WTC11 (cell line): ENCODE measurements around the gene CHST3. TPM values are rescaled to one million over a fixed set of nuclear protein-coding genes. Genes with fewer than 3 reads are reported as not detected.

Experiments
- ATAC-seq: fragments of 200-7000 bp; cut with Tn5 transposase; 2 replicates; pipeline ENCODE4 v1.10.0; 2021; ENCODE audit warnings: mild to moderate bottlenecking, moderate library complexity
- CTCF ChIA-PET: fragments of 300-600 bp; sonication (Branson Sonifier 250); formaldehyde crosslinking; loops from one replicate; lab custom pipeline; 2021; ENCODE audit warnings: antibody characterized with exemption; lab: Charles Lee
- POLR2A ChIA-PET: fragments of 350-600 bp; sonication (Branson Sonifier 250); formaldehyde crosslinking; loops from one replicate; lab custom pipeline; 2021; ENCODE audit warnings: antibody characterized with exemption; lab: Charles Lee
- DNase-seq: peaks from one replicate; pipeline ENCODE4 v3.0.0; 2021; ENCODE audit warnings: low spot score
- H3K27ac Mint-ChIP-seq: 2 replicates; pipeline ENCODE4 v1.8.0; 2021; ENCODE audit warnings: mixed read lengths
- H3K27me3 Mint-ChIP-seq: 2 replicates; pipeline ENCODE4 v1.8.0; 2021; ENCODE audit warnings: low read depth, mild to moderate bottlenecking, moderate library complexity, mixed read lengths
- H3K36me3 Mint-ChIP-seq: 2 replicates; pipeline ENCODE4 v1.8.0; 2021; ENCODE audit warnings: mixed read lengths
- H3K4me1 Mint-ChIP-seq: 2 replicates; pipeline ENCODE4 v1.8.0; 2022; ENCODE audit warnings: mixed read lengths
- H3K4me3 Mint-ChIP-seq: 2 replicates; pipeline ENCODE4 v1.8.0; 2021; ENCODE audit warnings: mild to moderate bottlenecking, moderate library complexity, mixed read lengths
- H3K9me3 Mint-ChIP-seq: 2 replicates; pipeline ENCODE4 v1.8.0; 2021; ENCODE audit warnings: mixed read lengths
- AR ChIP-seq: fragments of 250-450 bp; sonication (Bioruptor Pico); IDR thresholded peaks from 2 replicates; pipeline ENCODE4 v1.9.0; 2021; ENCODE audit warnings: mild to moderate bottlenecking
- ARID4B ChIP-seq: sonication (generic); formaldehyde crosslinking; IDR thresholded peaks from 2 replicates; pipeline ENCODE4 v1.8.0; 2023; ENCODE audit warnings: missing genetic modification reagents, mild to moderate bottlenecking, borderline replicate concordance
- ATF1 ChIP-seq: sonication (generic); formaldehyde crosslinking; IDR thresholded peaks from 2 replicates; pipeline ENCODE4 v1.8.1; 2023; ENCODE audit warnings: mild to moderate bottlenecking, moderate library complexity, missing genetic modification reagents
- ATF2 ChIP-seq: sonication (generic); formaldehyde crosslinking; IDR thresholded peaks from 2 replicates; pipeline ENCODE4 v1.8.1; 2022; ENCODE audit warnings: low read depth, missing genetic modification reagents, borderline replicate concordance
- ATF3 ChIP-seq: sonication (generic); formaldehyde crosslinking; conservative IDR thresholded peaks from 2 replicates; pipeline ENCODE4 v1.8.1; 2022; ENCODE audit warnings: mild to moderate bottlenecking, missing genetic modification reagents
- CBFB ChIP-seq: sonication (generic); formaldehyde crosslinking; IDR thresholded peaks from 2 replicates; pipeline ENCODE4 v1.8.1; 2022; ENCODE audit warnings: mild to moderate bottlenecking, low read depth, missing genetic modification reagents
- HMGA2 ChIP-seq: fragments of 250-450 bp; sonication (Bioruptor Pico); IDR thresholded peaks from 2 replicates; pipeline ENCODE4 v1.4.0; 2021; ENCODE audit warnings: mild to moderate bottlenecking, moderate library complexity
- JAZF1 ChIP-seq: fragments of 250-450 bp; sonication (Bioruptor Pico); IDR thresholded peaks from 2 replicates; pipeline ENCODE4 v1.9.0; 2021; ENCODE audit warnings: moderate library complexity, mild to moderate bottlenecking, inconsistent platforms
- KAT7 ChIP-seq: sonication (generic); formaldehyde crosslinking; IDR thresholded peaks from 2 replicates; pipeline ENCODE4 v1.8.1; 2023; ENCODE audit warnings: missing genetic modification reagents, mild to moderate bottlenecking, borderline replicate concordance
- NFATC4 ChIP-seq: fragments of 250-450 bp; sonication (Bioruptor Pico); IDR thresholded peaks from 2 replicates; pipeline ENCODE4 v1.9.0; 2021; ENCODE audit warnings: mild to moderate bottlenecking
- NFYB ChIP-seq: sonication (generic); formaldehyde crosslinking; conservative IDR thresholded peaks from 2 replicates; pipeline ENCODE4 v1.8.0; 2022; ENCODE audit warnings: low read depth, missing genetic modification reagents
- NR1H2 ChIP-seq: sonication (generic); formaldehyde crosslinking; IDR thresholded peaks from 2 replicates; pipeline ENCODE4 v1.9.0; 2021; ENCODE audit warnings: mild to moderate bottlenecking, moderate library complexity, missing genetic modification reagents
- NR3C1 ChIP-seq: sonication (generic); formaldehyde crosslinking; conservative IDR thresholded peaks from 2 replicates; pipeline ENCODE4 v1.8.1; 2023; ENCODE audit warnings: low read depth, mild to moderate bottlenecking, missing genetic modification reagents
- SMAD3 ChIP-seq: sonication (generic); formaldehyde crosslinking; IDR thresholded peaks from 2 replicates; pipeline ENCODE4 v1.8.0; 2022; ENCODE audit warnings: missing genetic modification reagents, mild to moderate bottlenecking, borderline replicate concordance
- SOX15 ChIP-seq: fragments of 250-450 bp; sonication (Bioruptor Pico); IDR thresholded peaks from 2 replicates; pipeline ENCODE4 v1.9.0; 2021; ENCODE audit warnings: mild to moderate bottlenecking
- STAT6 ChIP-seq: sonication (generic); formaldehyde crosslinking; conservative IDR thresholded peaks from 2 replicates; pipeline ENCODE4 v1.8.1; 2023; ENCODE audit warnings: mild to moderate bottlenecking, low read depth, missing genetic modification reagents, moderate library complexity
- TCF7 ChIP-seq: sonication (generic); formaldehyde crosslinking; IDR thresholded peaks from 2 replicates; pipeline ENCODE4 v1.8.0; 2022; ENCODE audit warnings: mild to moderate bottlenecking, low read depth, missing genetic modification reagents, moderate library complexity
- USF2 ChIP-seq: sonication (generic); formaldehyde crosslinking; IDR thresholded peaks from 2 replicates; pipeline ENCODE4 v1.8.1; 2023; ENCODE audit warnings: mild to moderate bottlenecking, missing genetic modification reagents, moderate library complexity
- ZNF219 ChIP-seq: sonication (generic); formaldehyde crosslinking; IDR thresholded peaks from 2 replicates; pipeline ENCODE4 v1.8.0; 2023; ENCODE audit warnings: missing genetic modification reagents, mild to moderate bottlenecking, borderline replicate concordance
- ZNF317 ChIP-seq: sonication (generic); formaldehyde crosslinking; IDR thresholded peaks from 2 replicates; pipeline ENCODE4 v1.8.1; 2023; ENCODE audit warnings: low read depth, mild to moderate bottlenecking, moderate library complexity, missing genetic modification reagents, borderline replicate concordance
- ZNF671 ChIP-seq: fragments of 250-450 bp; sonication (Bioruptor Pico); IDR thresholded peaks from 2 replicates; pipeline ENCODE4 v1.8.0; 2021; ENCODE audit warnings: mild to moderate bottlenecking
- total RNA-seq: library from RNA; stranded (reverse); gene quantifications from 3 replicates; pipeline ENCODE4 v1.2.3, GENCODE V29; 2021

Gene CHST3
- total RNA-seq, 1 experiment from 2014 or later: 7.0 TPM

- ATAC-seq (peak; percentile 68), DNase-seq (peak; percentile 39)
- POLR2A ChIA-PET: no interaction called here
- Mint-ChIP-seq H3K27ac (no peak overlapping the region), H3K4me3 (no peak overlapping the region), H3K27me3 (peaks cover 3% of the 10 kb centered on the region; the same call in 1 of the 2 replicates), H3K4me1 (peaks cover 7% of the 10 kb centered on the region), H3K36me3 (no peaks in the 10 kb centered on the region), H3K9me3 (peaks cover 7% of the 10 kb centered on the region)
- TF ChIP-seq STAT6 (CRISPR knock-in tag) (no peak), NFYB (peak; percentile 63), NR3C1 (CRISPR knock-in tag) (no peak), ZNF219 (CRISPR knock-in tag) (no peak), ZNF671 (no peak), USF2 (CRISPR knock-in tag) (peak; percentile 72)
- CTCF ChIA-PET: interaction anchor here (0.9 to 4.3 kb wide), 12 partner anchors 10 to 270 kb away, joined by 3 to 84 read pairs (median 20); partner anchors contain the start of gene SPOCK2
Observed at GRCh38 chr10:72049969-72050781, 86.0 kb downstream of the CHST3 start.

GRCh38 chr10:72050873-72051272 lies 86.7 kb downstream of the CHST3 start:
- H3K27ac Mint-ChIP-seq: no peak overlapping the region
- POLR2A ChIA-PET: no interaction called here
- TF ChIP-seq SMAD3 (CRISPR knock-in tag) (no peak), NFATC4 (CRISPR knock-in tag) (no peak), TCF7 (CRISPR knock-in tag) (no peak), ATF1 (CRISPR knock-in tag) (no peak), ATF2 (CRISPR knock-in tag) (no peak), HMGA2 (CRISPR knock-in tag) (no peak), CBFB (CRISPR knock-in tag) (no peak), JAZF1 (CRISPR knock-in tag) (no peak), ZNF317 (CRISPR knock-in tag) (no peak), ATF3 (CRISPR knock-in tag) (no peak), KAT7 (CRISPR knock-in tag) (no peak), SOX15 (CRISPR knock-in tag) (no peak), NR1H2 (CRISPR knock-in tag) (no peak), AR (CRISPR knock-in tag) (no peak), ARID4B (no peak)

More at GRCh38 chr10:72050873-72051272, 86.7 kb downstream of the CHST3 start:
- no peak overlapping the region for H3K4me3 Mint-ChIP-seq
- peaks cover 3% of the 10 kb centered on the region; the same call in 1 of the 2 replicates for H3K27me3 Mint-ChIP-seq
- no peaks in the 10 kb centered on the region for H3K36me3 Mint-ChIP-seq
- peaks cover 7% of the 10 kb centered on the region for H3K4me1 Mint-ChIP-seq
- no peak for ATAC-seq
- no peak for DNase-seq
- CTCF ChIA-PET: interaction anchor here (0.9 to 4.3 kb wide), 6 partner anchors 10 to 214 kb away, joined by 3 to 84 read pairs (median 44); no protein-coding TSS in a partner anchor
- H3K9me3 Mint-ChIP-seq: peaks cover 7% of the 10 kb centered on the region
